Neural cell (in vitro differentiated cells): ENCODE measurements around the gene GATM. TPM values are rescaled to one million over a fixed set of nuclear protein-coding genes. Genes with fewer than 3 reads are reported as not detected.

Experiments used
- H2AFZ ChIP-seq: fragments of 200-600, 300-800 bp; sonication (generic), shearing (Covaris generic); 2 replicates; pipeline ENCODE4 v1.6.0; 2014; ENCODE audit warnings: low read depth, mild to moderate bottlenecking, antibody characterized with exemption, low read length, moderate library complexity
- H3F3A ChIP-seq: fragments of 200-600 bp; shearing (Covaris generic); 2 replicates; pipeline ENCODE4 v1.6.1; 2016; ENCODE audit warnings: mild to moderate bottlenecking, moderate library complexity, mixed read lengths, antibody characterized with exemption, low read length; ENCODE audit not compliant: insufficient read depth, poor library complexity, severe bottlenecking
- H3K27ac ChIP-seq: fragments of 200-600, 300-800 bp; sonication (generic), shearing (Covaris generic); 2 replicates; pipeline ENCODE4 v1.5.1; 2014; ENCODE audit warnings: mild to moderate bottlenecking, low read length, moderate library complexity
- H3K27me3 ChIP-seq: fragments of 300-800, 200-600 bp; sonication (generic), shearing (Covaris generic); 2 replicates; pipeline ENCODE4 v1.6.0; 2014; ENCODE audit warnings: mild to moderate bottlenecking, low read depth, low read length, moderate library complexity; ENCODE audit not compliant: insufficient read depth
- H3K36me3 ChIP-seq: fragments of 300-800, 200-600 bp; sonication (generic), shearing (Covaris generic); 2 replicates; pipeline ENCODE4 v1.5.1; 2014; ENCODE audit warnings: mild to moderate bottlenecking, antibody characterized with exemption, low read length, moderate library complexity; ENCODE audit not compliant: insufficient read depth
- H3K4me2 ChIP-seq: fragments of 300-800, 200-600 bp; sonication (generic), shearing (Covaris generic); 2 replicates; pipeline ENCODE4 v1.6.0; 2014; ENCODE audit warnings: mild to moderate bottlenecking, low read length
- H3K4me3 ChIP-seq: fragments of 300-800, 200-600 bp; sonication (generic), shearing (Covaris generic); 2 replicates; pipeline ENCODE4 v1.5.1; 2014; ENCODE audit warnings: mild to moderate bottlenecking, low read length, moderate library complexity
- H3K79me2 ChIP-seq: fragments of 200-600 bp; shearing (Covaris generic); replicated peaks from 2 replicates; pipeline ENCODE4 v1.6.0; 2014; ENCODE audit warnings: mild to moderate bottlenecking, low read length, moderate library complexity; ENCODE audit not compliant: insufficient read depth
- H3K9ac ChIP-seq: fragments of 300-800, 200-600 bp; sonication (generic), shearing (Covaris generic); 2 replicates; pipeline ENCODE4 v1.6.1; 2016; ENCODE audit warnings: mild to moderate bottlenecking, low read length, mixed read lengths
- H3K9me2 ChIP-seq: fragments of 200-600 bp; shearing (Covaris generic); 2 replicates; pipeline ENCODE4 v1.6.1; 2016; ENCODE audit warnings: mild to moderate bottlenecking, low read length, mixed read lengths; ENCODE audit not compliant: insufficient read depth
- H3K9me3 ChIP-seq: fragments of 200-600, 300-800 bp; sonication (generic), shearing (Covaris generic); 2 replicates; pipeline ENCODE4 v1.6.1; 2016; ENCODE audit warnings: mild to moderate bottlenecking, mixed run types, low read length, moderate library complexity, mixed read lengths
- H4K20me1 ChIP-seq: fragments of 200-600 bp; shearing (Covaris generic); 2 replicates; pipeline ENCODE4 v1.6.1; 2016; ENCODE audit warnings: mild to moderate bottlenecking, mixed run types; ENCODE audit not compliant: insufficient read depth
- CTCF ChIP-seq: fragments of 450-650 bp; IDR thresholded peaks from 2 replicates; pipeline ENCODE4 v1.5.1; 2014; ENCODE audit warnings: antibody characterized with exemption, mild to moderate bottlenecking, moderate library complexity; ENCODE audit not compliant: poor library complexity, severe bottlenecking
- EP300 ChIP-seq: fragments of 450-650 bp; conservative IDR thresholded peaks from 2 replicates; pipeline ENCODE4 v1.6.1; 2014; ENCODE audit warnings: antibody characterized with exemption, mild to moderate bottlenecking, moderate library complexity; ENCODE audit not compliant: poor library complexity, severe bottlenecking
- EZH2 ChIP-seq: fragments of 200-600, 300-800 bp; shearing (Covaris generic), sonication (generic); IDR thresholded peaks from 2 replicates; pipeline ENCODE4 v1.6.1; 2014; ENCODE audit warnings: antibody characterized with exemption, low read length, borderline replicate concordance, mild to moderate bottlenecking; ENCODE audit not compliant: insufficient read depth, poor library complexity, severe bottlenecking
- MXI1 ChIP-seq: fragments of 450-650 bp; conservative IDR thresholded peaks from 2 replicates; pipeline ENCODE4 v1.6.1; 2014; ENCODE audit warnings: antibody characterized with exemption, mild to moderate bottlenecking; ENCODE audit not compliant: poor library complexity, severe bottlenecking
- POLR2AphosphoS5 ChIP-seq: IDR thresholded peaks from 2 replicates; pipeline ENCODE4 v1.6.1; 2012
- RAD21 ChIP-seq: fragments of 450-650 bp; conservative IDR thresholded peaks from 2 replicates; pipeline ENCODE4 v1.6.1; 2014; ENCODE audit warnings: antibody characterized with exemption, mild to moderate bottlenecking, moderate library complexity
- REST ChIP-seq: IDR thresholded peaks from 2 replicates; pipeline ENCODE4 v1.6.1; 2012; ENCODE audit warnings: borderline replicate concordance
- SMC3 ChIP-seq: fragments of 450-650 bp; conservative IDR thresholded peaks from 2 replicates; pipeline ENCODE4 v1.6.1; 2014; ENCODE audit warnings: antibody characterized with exemption, mild to moderate bottlenecking, moderate library complexity; ENCODE audit not compliant: poor library complexity
- TAF1 ChIP-seq: IDR thresholded peaks from 2 replicates; pipeline ENCODE4 v1.6.1; 2012; ENCODE audit warnings: low read depth
- polyA plus RNA-seq: library from polyadenylated mRNA; depleted of rRNA; stranded (reverse); fragments of >200 nt; gene quantifications from 2 replicates; pipeline ENCODE4 v1.2.3, GENCODE V29; 2014

The GATM gene
- polyA plus RNA-seq, 1 donor from 2014 or later = 13.3 TPM

- Histone ChIP-seq H3K27ac (no peak overlapping the region), H3K4me2 (no peak overlapping the region), H3K27me3 (no peaks in the 10 kb centered on the region), H3K9me3 (no peaks in the 10 kb centered on the region), H3K36me3 (no peaks in the 10 kb centered on the region), H3K9me2 (no peaks in the 10 kb centered on the region), H3F3A (no peaks in the 10 kb centered on the region), H2AFZ (no peak overlapping the region), H3K9ac (no peak overlapping the region), H3K79me2 (no peaks in the 10 kb centered on the region), H4K20me1 (no peaks in the 10 kb centered on the region), H3K4me3 (no peak overlapping the region)
- TF ChIP-seq SMC3 = no peak
- TF ChIP-seq MXI1 = no peak
- no peak for TF ChIP-seq EZH2
- TF ChIP-seq CTCF = no peak
- TF ChIP-seq REST = no peak
- TF ChIP-seq RAD21 = no peak
- TF ChIP-seq POLR2AphosphoS5 = no peak
- TF ChIP-seq TAF1 = no peak
- no peak for TF ChIP-seq EP300
Observed at GRCh38 chr15:45394681-45395080, 16.3 kb upstream of the GATM start.

- Histone ChIP-seq H2AFZ (no peak overlapping the region), H3F3A (no peaks in the 10 kb centered on the region), H3K36me3 (no peaks in the 10 kb centered on the region), H3K27ac (no peak overlapping the region), H3K79me2 (no peaks in the 10 kb centered on the region), H3K4me3 (no peak overlapping the region), H3K4me2 (no peak overlapping the region), H3K27me3 (no peaks in the 10 kb centered on the region), H3K9ac (no peak overlapping the region), H3K9me2 (no peaks in the 10 kb centered on the region), H4K20me1 (no peaks in the 10 kb centered on the region), H3K9me3 (no peaks in the 10 kb centered on the region)
- TF ChIP-seq EP300 = no peak
Observed at GRCh38 chr15:45393851-45394250, 15.5 kb upstream of the GATM start.

- Histone ChIP-seq H3K4me3 (no peak overlapping the region), H3K27ac (no peak overlapping the region), H3K79me2 (no peaks in the 10 kb centered on the region), H2AFZ (no peak overlapping the region), H3K9me3 (no peaks in the 10 kb centered on the region), H3K9me2 (no peaks in the 10 kb centered on the region), H3K36me3 (no peaks in the 10 kb centered on the region), H4K20me1 (no peaks in the 10 kb centered on the region), H3K27me3 (no peaks in the 10 kb centered on the region), H3K4me2 (no peak overlapping the region), H3F3A (no peaks in the 10 kb centered on the region), H3K9ac (no peak overlapping the region)
- TF ChIP-seq POLR2AphosphoS5 (no peak), RAD21 (no peak), CTCF (no peak), MXI1 (no peak), REST (no peak), SMC3 (no peak)
Observed at GRCh38 chr15:45392584-45392855, 14.2 kb upstream of the GATM start.
